ENCODE measurements around the gene CD300C.
A peak's percentile ranks its signal among the peaks of the same experiment; 100 is the strongest.
"Not testable (repeated sequence)": the region's sequence is repeated elsewhere in the genome, so short reads cannot be mapped to it uniquely, and the experiment has no call there.

CD300C gene

GRCh38 chr17:74566132-74566753 is 20.3 kb upstream of the CD300C start:
- no peaks in the 10 kb centered on the region for H3K9me3 Mint-ChIP-seq
- peaks cover 38% of the 10 kb centered on the region for H3K27me3 Mint-ChIP-seq (ENCODE audit: low read depth, poor library complexity)
- no peaks in the 10 kb centered on the region for H3K4me1 Mint-ChIP-seq
- H3K36me3 Mint-ChIP-seq (ENCODE audit: low read depth), result no peaks in the 10 kb centered on the region
- peak; percentile 62 for TF ChIP-seq CTCF (IDR thresholded peaks at IDR 0.05)
- H3K27ac Mint-ChIP-seq, result no peak overlapping the region
- peak; percentile 59 for DNase-seq
- no peak overlapping the region for H3K4me3 Mint-ChIP-seq

DNA sequence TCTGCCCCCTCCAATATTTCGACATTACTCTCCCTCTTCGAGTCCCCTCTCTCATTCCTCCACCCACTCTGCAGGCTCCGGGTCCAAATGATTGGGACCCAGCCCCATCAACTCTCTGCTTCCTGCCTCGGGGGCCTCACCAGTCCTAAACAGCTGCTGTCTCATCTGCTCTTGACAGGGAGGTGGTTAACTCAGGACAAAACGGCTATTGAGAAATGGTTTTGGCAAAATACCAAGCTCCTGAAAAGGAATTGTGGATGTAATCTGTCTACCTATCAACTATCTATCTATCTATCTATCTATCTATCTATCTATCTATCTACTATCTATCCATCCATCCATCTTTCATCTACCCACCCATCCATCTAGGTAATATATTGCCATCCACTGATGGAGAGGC is 19.2 kb upstream of the CD300C start:
- H3K36me3 Mint-ChIP-seq (ENCODE audit: low read depth), result no peaks in the 10 kb centered on the region
- H3K4me3 Mint-ChIP-seq, result no peak overlapping the region
- H3K27me3 Mint-ChIP-seq (ENCODE audit: low read depth, poor library complexity), result peaks cover 38% of the 10 kb centered on the region
- DNase-seq, result no peak
- no peak for TF ChIP-seq CTCF (IDR thresholded peaks at IDR 0.05)
- H3K27ac Mint-ChIP-seq, result no peak overlapping the region
- no peaks in the 10 kb centered on the region for H3K4me1 Mint-ChIP-seq
- H3K9me3 Mint-ChIP-seq, result no peaks in the 10 kb centered on the region

- no peak overlapping the region for H3K27ac Mint-ChIP-seq
Observed at GRCh38 chr17:74563358-74563757, 17.4 kb upstream of the CD300C start.

GRCh38 chr17:74561586-74561985 is 15.7 kb upstream of the CD300C start:
- H3K9me3 Mint-ChIP-seq, result peaks cover 23% of the 10 kb centered on the region
- no peak overlapping the region for H3K4me3 Mint-ChIP-seq
- H3K36me3 Mint-ChIP-seq (ENCODE audit: low read depth), result no peaks in the 10 kb centered on the region
- H3K27ac Mint-ChIP-seq, result no peak overlapping the region
- H3K4me1 Mint-ChIP-seq, result no peaks in the 10 kb centered on the region
- no peak for TF ChIP-seq CTCF (IDR thresholded peaks at IDR 0.05)
- no peak for DNase-seq
- H3K27me3 Mint-ChIP-seq (ENCODE audit: low read depth, poor library complexity), result peaks cover 31% of the 10 kb centered on the region

More at GRCh38 chr17:74563358-74563757, 17.4 kb upstream of the CD300C start:
- Mint-ChIP-seq H3K36me3 (ENCODE audit: low read depth) (no peaks in the 10 kb centered on the region), H3K27me3 (ENCODE audit: low read depth, poor library complexity) (peaks cover 34% of the 10 kb centered on the region), H3K4me3 (no peak overlapping the region), H3K9me3 (peaks cover 11% of the 10 kb centered on the region), H3K4me1 (no peaks in the 10 kb centered on the region)
- no peak for DNase-seq
- TF ChIP-seq CTCF (IDR thresholded peaks at IDR 0.05), result no peak

DNA sequence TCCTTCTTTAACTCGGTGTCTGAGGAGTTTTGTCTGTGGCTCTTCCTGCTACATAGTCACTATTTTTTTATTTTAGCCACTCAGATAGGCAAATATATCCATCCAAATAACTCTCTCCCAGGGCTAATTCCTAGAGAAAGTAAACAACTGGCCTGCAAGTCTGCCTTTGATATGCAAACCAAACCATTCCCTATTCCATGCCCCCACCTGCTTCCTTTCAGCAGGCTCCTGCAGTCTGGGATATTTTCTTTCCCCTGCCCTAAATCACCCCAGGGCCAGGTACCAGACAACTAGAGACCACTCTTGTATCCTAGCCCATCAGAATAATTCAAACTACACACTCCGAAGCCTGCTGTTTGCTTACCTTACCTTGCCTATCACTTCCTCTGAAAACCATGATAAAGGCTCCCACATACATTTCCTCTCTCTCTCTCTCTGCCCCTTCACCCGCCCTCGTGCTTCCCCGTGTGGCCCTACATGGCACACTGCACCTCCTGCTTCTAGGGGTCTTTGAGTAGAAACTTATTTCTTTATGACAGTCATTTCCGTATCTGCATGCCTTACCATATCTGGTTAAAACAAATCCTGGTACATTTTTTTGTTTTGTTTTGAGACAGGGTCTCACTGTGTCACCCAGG is 13.1 kb upstream of the CD300C start:
- peaks cover 26% of the 10 kb centered on the region for H3K27me3 Mint-ChIP-seq (ENCODE audit: low read depth, poor library complexity)
- TF ChIP-seq CTCF (IDR thresholded peaks at IDR 0.05), result no peak

GRCh38 chr17:74558402-74558801 is 12.5 kb upstream of the CD300C start:
- DNase-seq; H3K4me3 Mint-ChIP-seq; H3K27ac Mint-ChIP-seq; H3K36me3 Mint-ChIP-seq (ENCODE audit: low read depth); H3K4me1 Mint-ChIP-seq: not testable (repeated sequence)
- Mint-ChIP-seq H3K27me3 (ENCODE audit: low read depth, poor library complexity) (peaks cover 31% of the 10 kb centered on the region), H3K9me3 (peaks cover 29% of the 10 kb centered on the region)

More for the DNA sequence above, 13.1 kb upstream of the CD300C start:
- H3K4me3 Mint-ChIP-seq, result no peak overlapping the region
- peaks cover 29% of the 10 kb centered on the region for H3K9me3 Mint-ChIP-seq
- H3K27ac Mint-ChIP-seq, result no peak overlapping the region
- DNase-seq, result no peak
- no peaks in the 10 kb centered on the region for H3K4me1 Mint-ChIP-seq
- no peaks in the 10 kb centered on the region for H3K36me3 Mint-ChIP-seq (ENCODE audit: low read depth)
